NK-92 (cell line): Measurements from ENCODE around the gene EVC2.

Source experiments
- DNase-seq: peaks from one replicate; lab custom pipeline; 2025; ENCODE audit not compliant: unreplicated experiment; lab: John Stamatoyannopoulos, UW

Gene EVC2

GRCh38 chr4:5686338-5686737 is 22.0 kb downstream of the EVC2 start:
- no peak for DNase-seq

DNA sequence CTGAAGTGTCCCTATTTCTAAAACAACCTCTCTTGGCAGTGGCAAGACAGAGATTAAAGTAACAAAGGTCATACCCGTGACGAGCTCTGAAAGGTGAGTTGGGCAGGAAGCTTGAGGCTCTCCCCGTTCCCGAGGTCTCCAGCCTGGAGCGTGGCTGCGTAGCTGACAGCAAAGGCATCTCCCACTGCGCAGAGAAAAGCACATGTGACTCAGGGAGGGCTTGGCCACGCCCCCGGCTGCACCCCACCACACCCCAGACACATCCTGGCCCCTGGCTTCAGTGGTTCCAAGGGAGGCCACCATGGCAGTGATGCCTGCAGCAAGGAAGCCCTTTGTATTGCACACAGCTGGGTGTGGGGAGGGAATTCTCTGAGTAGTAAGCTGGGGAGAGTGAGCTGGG is 23.1 kb downstream of the EVC2 start:
- no peak for DNase-seq

DNA sequence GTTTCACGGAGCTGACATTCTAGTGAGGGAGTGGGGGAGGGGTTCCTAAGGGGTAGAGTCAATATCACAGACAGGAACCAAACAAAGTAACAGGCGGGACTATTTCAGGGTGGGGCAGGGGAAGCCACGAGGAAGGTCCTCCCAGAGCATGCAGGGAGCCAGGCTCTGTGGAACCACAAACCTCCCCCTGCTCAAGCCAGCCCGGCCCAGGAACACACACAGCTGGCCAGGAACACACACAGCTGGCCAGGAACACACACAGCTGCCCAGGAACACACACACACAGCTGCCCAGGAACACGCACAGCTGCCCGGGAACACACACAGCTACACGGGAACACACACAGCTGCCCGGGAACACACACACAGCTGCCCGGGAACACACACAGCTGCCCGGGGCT is 24.8 kb downstream of the EVC2 start:
- DNase-seq, result no peak

- DNase-seq, result no peak
Measured at GRCh38 chr4:5678977-5679376, 29.4 kb downstream of the EVC2 start.

GRCh38 chr4:5676763-5677162 is 31.6 kb downstream of the EVC2 start:
- no peak for DNase-seq

DNA sequence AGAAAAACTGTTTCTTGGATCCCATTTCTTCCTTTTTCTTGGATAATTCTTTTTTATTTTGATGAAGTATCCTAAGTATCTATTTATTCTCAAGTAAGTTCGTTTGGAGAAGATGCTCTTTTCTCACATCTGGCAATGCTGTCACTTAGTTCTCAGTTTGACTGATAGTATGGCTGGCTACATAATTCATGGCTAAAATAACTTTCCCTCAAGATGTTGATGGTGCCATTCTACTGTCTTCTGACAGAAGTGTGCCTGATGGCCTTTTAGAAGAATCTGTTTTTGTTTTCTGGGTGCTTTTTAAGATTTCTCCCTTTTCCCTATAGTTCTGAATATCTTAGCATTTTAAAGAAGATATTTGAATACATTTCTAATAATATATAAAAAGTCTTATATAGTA is 41.6 kb downstream of the EVC2 start:
- no peak for DNase-seq

DNA sequence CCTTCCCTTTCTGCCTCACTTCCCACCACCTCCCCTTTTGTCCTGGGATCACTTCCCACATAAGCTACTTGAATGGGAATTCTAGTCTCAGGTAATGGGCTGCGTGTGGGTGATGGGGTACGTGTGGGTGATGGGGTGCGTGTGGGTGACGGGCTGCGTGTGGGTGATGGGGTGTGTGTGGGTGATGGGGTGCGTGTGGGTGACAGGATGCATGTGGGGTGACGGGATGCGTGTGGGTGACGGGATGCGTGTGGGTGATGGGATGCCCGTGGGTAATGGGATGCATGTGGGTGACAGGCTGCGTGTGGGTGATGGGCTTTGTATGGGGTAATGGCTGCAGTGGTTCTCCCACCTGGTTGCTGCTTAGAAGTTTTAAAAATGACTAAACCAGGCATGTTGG is 43.6 kb downstream of the EVC2 start:
- no peak for DNase-seq

DNA sequence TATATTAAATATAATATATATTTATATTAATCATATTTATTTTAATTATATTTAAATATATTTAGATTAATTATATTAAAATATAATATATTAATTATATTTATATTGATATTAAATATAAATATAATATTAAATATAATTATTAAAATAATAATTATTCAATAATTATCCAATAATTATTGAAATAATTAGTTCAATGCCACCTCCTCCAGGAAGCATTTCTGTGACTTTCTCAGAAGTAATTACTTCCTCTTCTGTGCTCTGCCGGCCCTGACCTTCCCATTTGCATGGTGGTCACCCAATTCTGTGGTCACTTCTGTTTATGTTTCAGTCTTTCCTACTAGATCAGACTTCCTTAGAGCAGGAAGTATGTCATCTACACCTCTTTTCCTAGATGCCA is 45.8 kb downstream of the EVC2 start:
- no peak for DNase-seq

DNA sequence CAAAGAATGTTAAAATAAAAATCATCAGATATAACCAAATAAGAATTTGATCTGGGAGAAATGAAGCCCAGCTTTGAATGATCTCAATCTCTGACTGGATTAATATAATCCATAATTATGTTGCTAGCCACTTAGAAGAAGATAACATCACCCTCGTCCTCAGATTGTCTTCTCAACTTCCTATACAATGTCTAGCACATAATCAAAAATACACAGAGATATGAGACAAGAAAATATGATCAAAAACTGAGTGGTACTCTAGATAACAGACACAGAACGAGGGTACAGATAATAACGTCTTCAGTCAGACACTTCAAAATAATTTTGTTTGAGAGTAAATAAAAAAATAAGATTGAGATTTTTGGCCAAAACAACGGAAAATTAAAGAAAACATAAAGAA is 47.1 kb downstream of the EVC2 start:
- no peak for DNase-seq

DNA sequence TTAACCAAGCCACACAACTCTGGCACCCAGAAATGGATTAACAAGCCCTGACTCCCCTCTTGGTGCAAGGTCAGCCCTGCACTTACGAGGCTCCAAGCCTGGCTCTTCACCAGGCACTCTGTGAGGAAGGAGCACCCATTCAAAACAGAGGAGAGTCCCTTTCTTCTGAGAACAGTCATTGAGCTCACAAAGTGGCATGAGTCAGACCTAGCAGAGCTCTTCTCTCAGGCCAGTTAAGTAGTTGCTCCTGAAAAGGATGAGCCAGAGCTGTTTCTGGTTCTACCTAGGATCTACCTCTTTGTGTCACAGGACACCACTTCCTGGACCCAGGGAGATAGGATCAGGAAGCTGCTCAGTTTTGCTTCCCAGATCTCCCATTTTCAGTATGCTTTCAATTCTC is 48.2 kb downstream of the EVC2 start:
- no peak for DNase-seq

- no peak for DNase-seq
Measured at GRCh38 chr4:5658974-5659373, 49.4 kb downstream of the EVC2 start.

- no peak for DNase-seq
Measured at GRCh38 chr4:5656415-5656814, 51.9 kb downstream of the EVC2 start.

- DNase-seq, result no peak
Measured at GRCh38 chr4:5654791-5655190, 53.6 kb downstream of the EVC2 start.

- DNase-seq, result no peak
Measured at GRCh38 chr4:5651089-5651488, 57.3 kb downstream of the EVC2 start.

- DNase-seq, result no peak
Measured at GRCh38 chr4:5650040-5650439, 58.3 kb downstream of the EVC2 start.

DNA sequence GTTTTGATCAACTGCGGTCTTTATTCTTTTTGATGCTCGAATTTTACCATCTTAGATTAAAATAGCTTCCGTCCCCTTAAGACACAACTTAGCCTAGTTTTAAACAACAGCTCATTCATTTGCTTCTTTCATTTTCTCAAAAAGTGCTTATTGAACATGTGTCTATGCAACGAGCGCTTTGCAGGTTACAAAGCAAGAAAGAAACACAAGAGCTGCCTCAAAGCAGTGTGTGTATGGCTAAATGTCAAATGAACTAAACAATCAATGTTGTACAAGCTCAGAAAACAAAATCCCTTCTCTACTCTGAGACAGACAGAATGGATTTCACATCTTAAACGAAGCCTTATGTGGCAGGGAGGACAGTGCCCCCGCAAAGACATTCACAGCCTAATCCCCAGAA is 61.0 kb downstream of the EVC2 start:
- DNase-seq, result no peak

DNA sequence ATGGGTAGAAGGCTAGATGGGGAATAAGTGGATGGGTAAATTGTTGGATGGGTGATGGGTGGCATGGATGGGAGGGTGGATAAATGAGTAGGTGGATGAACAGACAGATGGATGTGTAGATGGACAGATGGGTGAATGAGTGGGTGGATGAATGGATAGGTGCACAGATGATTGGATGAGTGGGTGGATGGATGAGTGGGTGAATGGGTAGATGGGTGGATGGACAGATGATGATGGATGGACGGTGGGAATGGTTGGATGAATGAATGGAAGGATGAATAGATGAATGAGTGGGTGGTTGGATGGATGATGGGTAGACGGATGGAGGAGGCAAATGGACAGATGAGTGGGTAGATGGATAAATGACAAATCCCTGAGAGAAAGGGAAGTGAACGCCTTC is 68.3 kb downstream of the EVC2 start:
- DNase-seq, result no peak

- no peak for DNase-seq
Measured at GRCh38 chr4:5639556-5639955, 68.8 kb downstream of the EVC2 start.

DNA sequence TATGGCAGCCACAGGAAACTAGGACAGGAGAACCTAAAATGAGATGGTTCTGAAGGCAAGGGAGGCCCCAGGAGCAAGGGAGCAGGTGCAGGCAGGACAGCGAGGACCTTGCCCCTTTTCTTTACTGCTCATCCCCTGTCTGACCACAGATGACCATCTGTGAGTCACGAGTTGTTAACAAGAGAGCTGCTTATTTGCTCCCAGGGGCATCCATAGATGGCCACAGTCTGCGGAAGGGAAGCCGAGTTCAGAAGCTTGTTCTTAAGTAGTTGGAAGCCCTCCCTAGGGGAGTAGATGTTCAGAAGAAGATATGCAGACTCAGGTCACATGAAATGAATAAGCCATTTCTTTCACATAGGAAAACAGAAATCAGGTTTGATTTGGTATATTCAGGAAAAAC is 69.4 kb downstream of the EVC2 start:
- no peak for DNase-seq

- no peak for DNase-seq
Measured at GRCh38 chr4:5638316-5638715, 70.0 kb downstream of the EVC2 start.

DNA sequence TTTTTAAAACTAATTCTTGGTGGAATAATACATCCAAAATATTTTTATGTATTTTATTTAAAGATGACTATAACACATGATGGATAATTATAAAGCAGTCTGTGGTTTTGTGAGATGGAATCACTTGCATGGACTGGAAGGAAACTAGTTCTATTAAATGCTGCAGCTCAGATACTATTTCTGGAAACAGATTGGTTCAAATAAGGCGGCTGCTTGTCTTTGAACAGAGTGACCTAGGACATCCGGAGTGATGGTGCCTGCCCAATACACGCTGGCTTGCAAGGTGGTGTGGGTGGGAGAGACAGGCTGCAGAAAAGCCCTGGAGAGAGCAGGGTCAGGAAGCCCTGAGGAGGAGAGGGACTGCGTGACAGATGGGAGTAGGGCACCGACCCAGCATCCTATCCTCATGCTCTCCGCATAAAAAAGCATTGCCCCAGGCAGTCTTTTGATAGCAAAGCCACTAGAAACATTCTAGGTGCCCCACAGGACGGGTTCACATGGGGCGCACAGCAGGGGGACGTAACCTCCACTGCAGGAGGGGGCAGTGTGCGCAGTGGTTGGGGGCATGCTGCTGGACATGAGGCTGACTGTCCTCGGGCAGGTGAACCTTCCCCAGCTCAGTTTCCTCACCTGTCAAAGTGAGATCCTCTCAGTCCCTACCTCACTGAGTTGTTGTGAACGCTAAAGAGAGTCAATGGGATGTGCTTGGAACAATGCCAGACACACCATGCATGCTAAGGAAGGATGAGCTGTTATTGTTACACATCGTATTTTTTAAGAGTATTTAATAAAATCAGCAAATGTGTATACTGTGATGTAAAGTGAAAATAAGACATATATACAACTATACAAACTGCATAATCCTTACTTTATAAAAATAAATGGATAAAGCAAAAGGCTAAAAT is 71.3 kb downstream of the EVC2 start:
- DNase-seq, result no peak

DNA sequence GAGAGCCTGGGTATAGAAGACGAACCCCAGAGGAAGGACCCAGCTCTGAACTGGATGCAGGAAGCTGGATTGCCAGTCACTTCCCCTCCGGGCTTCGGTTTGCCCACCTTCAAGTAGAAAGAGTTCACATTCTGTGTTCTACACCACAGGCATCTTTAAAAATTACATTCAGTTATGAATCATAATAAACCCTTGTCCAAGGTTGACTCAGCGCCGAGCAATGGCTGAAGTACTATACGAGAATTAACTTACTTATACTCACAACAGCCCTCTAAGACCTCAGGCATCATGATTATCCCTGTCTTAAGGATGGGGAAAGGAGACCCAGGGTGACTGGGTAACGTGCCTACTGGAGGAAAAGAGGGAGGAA is 72.5 kb downstream of the EVC2 start:
- DNase-seq, result no peak

DNA sequence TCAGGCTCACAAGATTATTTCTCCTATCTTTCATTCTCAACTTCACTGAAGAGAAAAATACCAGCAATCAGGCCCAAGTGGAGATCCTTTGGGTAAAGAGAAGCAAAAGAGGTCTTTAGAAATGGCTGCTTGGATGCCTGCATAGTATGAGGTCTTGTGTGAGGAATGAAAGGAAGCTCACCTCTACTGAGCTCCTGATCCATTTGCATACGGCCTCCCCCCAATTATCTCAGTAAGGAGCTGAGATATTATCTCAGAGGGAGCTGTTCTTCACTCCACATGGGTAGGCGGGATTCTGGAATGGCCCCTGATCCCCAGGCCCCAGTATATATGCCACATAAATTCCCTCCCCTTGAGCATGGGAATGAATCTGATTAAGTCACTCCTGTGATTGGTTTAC is 75.8 kb downstream of the EVC2 start:
- no peak for DNase-seq
